HepG2 (cell line): ENCODE data around the gene TUBGCP6. TPM values are rescaled to one million over a fixed set of nuclear protein-coding genes. Genes with fewer than 3 reads are reported as not detected.

Experiments used
- ETV6 ChIP-seq: sonication (generic); formaldehyde crosslinking; conservative IDR thresholded peaks from 2 replicates; pipeline ENCODE4 v1.4.0; 2020; ENCODE audit warnings: missing genetic modification reagents
- FIP1L1 ChIP-seq: fragments of 200-400 bp; formaldehyde crosslinking; IDR thresholded peaks from 2 replicates; pipeline ENCODE4 v1.6.1; 2018; ENCODE audit warnings: low read depth, mild to moderate bottlenecking, low read length, moderate library complexity, borderline replicate concordance; ENCODE audit not compliant: insufficient read depth
- GPN1 ChIP-seq: sonication (generic); formaldehyde crosslinking; IDR thresholded peaks from 2 replicates; pipeline ENCODE4 v1.5.1; 2020; ENCODE audit warnings: missing genetic modification reagents, borderline replicate concordance
- HDAC1 ChIP-seq: sonication (generic); formaldehyde crosslinking; IDR thresholded peaks from 2 replicates; pipeline ENCODE4 v1.5.1; 2020; ENCODE audit warnings: mild to moderate bottlenecking, missing genetic modification reagents
- IKZF1 ChIP-seq: fragments of 450-650 bp; IDR thresholded peaks from 2 replicates; pipeline ENCODE4 v1.7.1; 2016
- PHF21A ChIP-seq: sonication (generic); formaldehyde crosslinking; IDR thresholded peaks from 2 replicates; pipeline ENCODE4 v1.5.0; 2020; ENCODE audit warnings: mild to moderate bottlenecking, missing genetic modification reagents
- SIX1 ChIP-seq: sonication (generic); formaldehyde crosslinking; IDR thresholded peaks from 2 replicates; pipeline ENCODE4 v1.4.0; 2020; ENCODE audit warnings: missing genetic modification reagents, borderline replicate concordance
- SOX6 ChIP-seq, 2 experiments: fragments of 450-650 bp in 1 of 2; sonication (generic) in 1 of 2; formaldehyde crosslinking in 1 of 2; IDR thresholded peaks; 2 replicates each; pipeline versions ENCODE4 v1.4.0 to v1.6.1; 2017 to 2020; ENCODE audit warnings: antibody characterized with exemption in 1 of 2, mild to moderate bottlenecking in 1 of 2, missing genetic modification reagents in 1 of 2
- TBX3 ChIP-seq: fragments of 450-650 bp; IDR thresholded peaks from 2 replicates; pipeline ENCODE4 v1.6.1; 2017; ENCODE audit warnings: antibody characterized with exemption, mild to moderate bottlenecking, inconsistent platforms, borderline replicate concordance
- ZBTB21 ChIP-seq: sonication (generic); formaldehyde crosslinking; IDR thresholded peaks from 2 replicates; pipeline ENCODE4 v1.4.0; 2020; ENCODE audit warnings: missing genetic modification reagents
- ZKSCAN5 ChIP-seq: sonication (generic); formaldehyde crosslinking; IDR thresholded peaks from 2 replicates; pipeline ENCODE4 v1.5.1; 2020; ENCODE audit warnings: mild to moderate bottlenecking, missing genetic modification reagents
- ZMYM3 ChIP-seq: sonication (generic); formaldehyde crosslinking; IDR thresholded peaks from 2 replicates; pipeline ENCODE4 v1.5.1; 2020; ENCODE audit warnings: mild to moderate bottlenecking, missing genetic modification reagents
- ZNF12 ChIP-seq: sonication (generic); formaldehyde crosslinking; IDR thresholded peaks from 2 replicates; pipeline ENCODE4 v1.5.0; 2020; ENCODE audit warnings: missing genetic modification reagents
- ZNF256 ChIP-seq: sonication (generic); formaldehyde crosslinking; conservative IDR thresholded peaks from 2 replicates; pipeline ENCODE4 v1.4.0; 2020; ENCODE audit warnings: missing genetic modification reagents
- ZNF709 ChIP-seq: sonication (generic); formaldehyde crosslinking; IDR thresholded peaks from 2 replicates; pipeline ENCODE4 v1.5.0; 2020; ENCODE audit warnings: mild to moderate bottlenecking, missing genetic modification reagents
- polyA plus RNA-seq, 8 experiments: library from polyadenylated mRNA; depleted of rRNA in 3 of 8; stranded (reverse) in 7 of 8; unstranded in 1 of 8; fragments of >200 nt; fragmentation: Illumina TruSeq in 4 of 8; extraction: Trizol in 4 of 8; gene quantifications; 2 replicates each; pipeline versions ENCODE4 v1.2.1 to v1.2.3, GENCODE V29; 2011 to 2016; ENCODE audit warnings: low read depth in 4 of 8, missing spikeins in 1 of 8, mixed read lengths in 1 of 8; ENCODE audit not compliant: insufficient read depth in 1 of 8
- total RNA-seq, 5 experiments: library from RNA; depleted of rRNA; stranded (reverse); fragments of >200 nt; fragmentation: Illumina TruSeq; extraction: Trizol; gene quantifications; 2 replicates each; pipeline ENCODE4 v1.2.3, GENCODE V29; 2016; ENCODE audit warnings: low read depth in 1 of 5
- TF ChIP-seq, protein P1 (sequence below): sonication (generic); formaldehyde crosslinking; IDR thresholded peaks from one replicate; pipeline ENCODE4 v1.5.1; 2020; ENCODE audit warnings: mild to moderate bottlenecking, missing genetic modification reagents; ENCODE audit errors: not compliant biosample characterization
- TF ChIP-seq, protein P2 (sequence below): IDR thresholded peaks from 2 replicates; pipeline ENCODE4 v1.6.1; 2016; ENCODE audit warnings: low read depth, borderline replicate concordance
- TF ChIP-seq, protein P3 (sequence below): sonication (generic); formaldehyde crosslinking; IDR thresholded peaks from 2 replicates; pipeline ENCODE4 v1.4.0; 2020; ENCODE audit warnings: missing genetic modification reagents

TUBGCP6 gene
- total and polyA plus RNA-seq, 2 of the 13 experiments (the other 11 are each of a cell fraction or from before 2014, with no cell fraction given), result 14.6 to 15.7 TPM

DNA sequence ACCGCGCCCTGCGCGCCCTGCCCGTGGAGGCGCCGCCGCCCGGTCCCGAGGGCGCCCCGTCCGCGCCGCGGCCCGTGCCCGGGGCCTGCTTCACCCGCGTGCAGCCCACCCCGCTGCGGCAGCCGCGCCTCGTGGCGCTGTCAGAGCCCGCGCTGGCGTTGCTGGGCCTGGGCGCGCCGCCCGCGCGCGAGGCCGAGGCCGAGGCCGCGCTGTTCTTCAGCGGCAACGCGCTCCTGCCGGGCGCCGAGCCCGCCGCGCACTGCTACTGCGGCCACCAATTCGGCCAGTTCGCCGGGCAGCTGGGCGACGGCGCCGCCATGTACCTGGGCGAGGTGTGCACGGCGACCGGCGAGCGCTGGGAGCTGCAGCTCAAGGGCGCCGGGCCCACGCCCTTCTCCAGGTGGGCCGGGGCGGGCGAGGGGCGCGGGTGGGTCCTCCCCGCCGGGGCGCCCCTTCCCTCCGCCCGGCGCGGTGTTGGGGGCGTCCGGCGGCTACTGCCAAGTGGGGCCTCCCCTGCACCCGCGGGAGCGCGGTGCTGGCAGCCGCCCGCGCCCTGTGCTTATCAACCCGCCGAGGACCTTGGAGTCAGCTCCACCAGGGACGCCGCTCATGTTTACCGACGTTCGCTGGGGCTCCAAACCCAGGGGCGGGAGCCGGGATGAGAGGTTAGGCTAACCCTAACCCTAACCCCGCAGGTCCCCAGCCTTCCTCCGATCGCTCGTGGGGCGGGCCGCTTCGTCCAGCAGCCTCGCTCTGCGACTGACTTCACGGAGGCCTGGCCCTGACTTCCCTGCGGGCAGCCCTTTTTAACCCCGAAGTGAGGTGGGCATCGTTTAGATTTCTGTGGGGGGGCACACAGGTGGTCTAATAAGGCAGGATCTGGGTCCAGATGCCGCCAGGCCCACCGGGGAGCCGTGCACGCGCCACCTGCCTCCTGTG, 43.4 kb downstream of the TUBGCP6 start (continued):
- TF ChIP-seq, protein P1, sequence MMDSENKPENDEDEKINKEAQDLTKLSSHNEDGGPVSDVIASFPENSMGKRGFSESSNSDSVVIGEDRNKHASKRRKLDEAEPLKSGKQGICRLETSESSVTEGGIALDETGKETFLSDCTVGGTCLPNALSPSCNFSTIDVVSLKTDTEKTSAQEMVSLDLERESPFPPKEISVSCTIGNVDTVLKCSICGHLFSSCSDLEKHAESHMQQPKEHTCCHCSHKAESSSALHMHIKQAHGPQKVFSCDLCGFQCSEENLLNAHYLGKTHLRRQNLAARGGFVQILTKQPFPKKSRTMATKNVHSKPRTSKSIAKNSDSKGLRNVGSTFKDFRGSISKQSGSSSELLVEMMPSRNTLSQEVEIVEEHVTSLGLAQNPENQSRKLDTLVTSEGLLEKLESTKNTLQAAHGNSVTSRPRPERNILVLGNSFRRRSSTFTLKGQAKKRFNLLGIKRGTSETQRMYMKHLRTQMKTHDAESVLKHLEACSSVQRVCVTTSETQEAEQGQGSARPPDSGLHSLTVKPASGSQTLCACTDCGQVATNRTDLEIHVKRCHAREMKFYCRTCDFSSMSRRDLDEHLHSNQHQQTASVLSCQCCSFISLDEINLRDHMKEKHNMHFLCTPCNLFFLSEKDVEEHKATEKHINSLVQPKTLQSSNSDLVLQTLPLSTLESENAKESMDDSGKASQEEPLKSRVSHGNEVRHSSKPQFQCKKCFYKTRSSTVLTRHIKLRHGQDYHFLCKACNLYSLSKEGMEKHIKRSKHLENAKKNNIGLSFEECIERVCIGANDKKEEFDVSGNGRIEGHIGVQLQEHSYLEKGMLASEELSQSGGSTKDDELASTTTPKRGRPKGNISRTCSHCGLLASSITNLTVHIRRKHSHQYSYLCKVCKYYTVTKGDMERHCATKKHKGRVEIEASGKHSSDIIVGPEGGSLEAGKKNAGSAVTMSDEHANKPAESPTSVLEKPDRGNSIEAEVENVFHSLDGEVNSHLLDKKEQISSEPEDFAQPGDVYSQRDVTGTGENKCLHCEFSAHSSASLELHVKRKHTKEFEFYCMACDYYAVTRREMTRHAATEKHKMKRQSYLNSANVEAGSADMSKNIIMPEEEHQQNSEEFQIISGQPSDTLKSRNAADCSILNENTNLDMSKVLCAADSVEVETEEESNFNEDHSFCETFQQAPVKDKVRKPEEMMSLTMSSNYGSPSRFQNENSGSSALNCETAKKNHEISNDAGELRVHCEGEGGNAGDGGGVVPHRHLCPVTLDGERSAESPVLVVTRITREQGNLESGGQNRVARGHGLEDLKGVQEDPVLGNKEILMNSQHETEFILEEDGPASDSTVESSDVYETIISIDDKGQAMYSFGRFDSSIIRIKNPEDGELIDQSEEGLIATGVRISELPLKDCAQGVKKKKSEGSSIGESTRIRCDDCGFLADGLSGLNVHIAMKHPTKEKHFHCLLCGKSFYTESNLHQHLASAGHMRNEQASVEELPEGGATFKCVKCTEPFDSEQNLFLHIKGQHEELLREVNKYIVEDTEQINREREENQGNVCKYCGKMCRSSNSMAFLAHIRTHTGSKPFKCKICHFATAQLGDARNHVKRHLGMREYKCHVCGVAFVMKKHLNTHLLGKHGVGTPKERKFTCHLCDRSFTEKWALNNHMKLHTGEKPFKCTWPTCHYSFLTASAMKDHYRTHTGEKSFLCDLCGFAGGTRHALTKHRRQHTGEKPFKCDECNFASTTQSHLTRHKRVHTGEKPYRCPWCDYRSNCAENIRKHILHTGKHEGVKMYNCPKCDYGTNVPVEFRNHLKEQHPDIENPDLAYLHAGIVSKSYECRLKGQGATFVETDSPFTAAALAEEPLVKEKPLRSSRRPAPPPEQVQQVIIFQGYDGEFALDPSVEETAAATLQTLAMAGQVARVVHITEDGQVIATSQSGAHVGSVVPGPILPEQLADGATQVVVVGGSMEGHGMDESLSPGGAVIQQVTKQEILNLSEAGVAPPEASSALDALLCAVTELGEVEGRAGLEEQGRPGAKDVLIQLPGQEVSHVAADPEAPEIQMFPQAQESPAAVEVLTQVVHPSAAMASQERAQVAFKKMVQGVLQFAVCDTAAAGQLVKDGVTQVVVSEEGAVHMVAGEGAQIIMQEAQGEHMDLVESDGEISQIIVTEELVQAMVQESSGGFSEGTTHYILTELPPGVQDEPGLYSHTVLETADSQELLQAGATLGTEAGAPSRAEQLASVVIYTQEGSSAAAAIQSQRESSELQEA (CRISPR knock-in tag), result no peak
- TF ChIP-seq ZMYM3 (CRISPR knock-in tag) (no peak), ZNF709 (CRISPR knock-in tag) (no peak), ETV6 (CRISPR knock-in tag) (no peak), PHF21A (no peak; the same call in 1 of the 2 replicates), HDAC1 (no peak), ZBTB21 (CRISPR knock-in tag) (no peak), SOX6 (IDR thresholded peaks at IDR 0.05) (no peak), SOX6 (CRISPR knock-in tag; IDR thresholded peaks at IDR 0.05) (no peak), ZKSCAN5 (CRISPR knock-in tag) (no peak), SIX1 (CRISPR knock-in tag) (no peak), IKZF1 (no peak), TBX3 (no peak), ZNF256 (CRISPR knock-in tag) (no peak), FIP1L1 (no peak), ZNF12 (CRISPR knock-in tag) (no peak), GPN1 (CRISPR knock-in tag) (no peak)
- TF ChIP-seq, protein P2, sequence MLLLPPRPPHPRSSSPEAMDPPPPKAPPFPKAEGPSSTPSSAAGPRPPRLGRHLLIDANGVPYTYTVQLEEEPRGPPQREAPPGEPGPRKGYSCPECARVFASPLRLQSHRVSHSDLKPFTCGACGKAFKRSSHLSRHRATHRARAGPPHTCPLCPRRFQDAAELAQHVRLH (CRISPR knock-in tag), result no peak
- TF ChIP-seq, protein P3, sequence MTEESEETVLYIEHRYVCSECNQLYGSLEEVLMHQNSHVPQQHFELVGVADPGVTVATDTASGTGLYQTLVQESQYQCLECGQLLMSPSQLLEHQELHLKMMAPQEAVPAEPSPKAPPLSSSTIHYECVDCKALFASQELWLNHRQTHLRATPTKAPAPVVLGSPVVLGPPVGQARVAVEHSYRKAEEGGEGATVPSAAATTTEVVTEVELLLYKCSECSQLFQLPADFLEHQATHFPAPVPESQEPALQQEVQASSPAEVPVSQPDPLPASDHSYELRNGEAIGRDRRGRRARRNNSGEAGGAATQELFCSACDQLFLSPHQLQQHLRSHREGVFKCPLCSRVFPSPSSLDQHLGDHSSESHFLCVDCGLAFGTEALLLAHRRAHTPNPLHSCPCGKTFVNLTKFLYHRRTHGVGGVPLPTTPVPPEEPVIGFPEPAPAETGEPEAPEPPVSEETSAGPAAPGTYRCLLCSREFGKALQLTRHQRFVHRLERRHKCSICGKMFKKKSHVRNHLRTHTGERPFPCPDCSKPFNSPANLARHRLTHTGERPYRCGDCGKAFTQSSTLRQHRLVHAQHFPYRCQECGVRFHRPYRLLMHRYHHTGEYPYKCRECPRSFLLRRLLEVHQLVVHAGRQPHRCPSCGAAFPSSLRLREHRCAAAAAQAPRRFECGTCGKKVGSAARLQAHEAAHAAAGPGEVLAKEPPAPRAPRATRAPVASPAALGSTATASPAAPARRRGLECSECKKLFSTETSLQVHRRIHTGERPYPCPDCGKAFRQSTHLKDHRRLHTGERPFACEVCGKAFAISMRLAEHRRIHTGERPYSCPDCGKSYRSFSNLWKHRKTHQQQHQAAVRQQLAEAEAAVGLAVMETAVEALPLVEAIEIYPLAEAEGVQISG (CRISPR knock-in tag), result no peak
